ENCODE data around the gene RNF217. TPM values are rescaled to one million over a fixed set of nuclear protein-coding genes. Genes with fewer than 3 reads are reported as not detected.

The RNF217 gene
- total and polyA plus RNA-seq, 4 donors = 8.1 to 23.9 (median 16.5) TPM

DNA sequence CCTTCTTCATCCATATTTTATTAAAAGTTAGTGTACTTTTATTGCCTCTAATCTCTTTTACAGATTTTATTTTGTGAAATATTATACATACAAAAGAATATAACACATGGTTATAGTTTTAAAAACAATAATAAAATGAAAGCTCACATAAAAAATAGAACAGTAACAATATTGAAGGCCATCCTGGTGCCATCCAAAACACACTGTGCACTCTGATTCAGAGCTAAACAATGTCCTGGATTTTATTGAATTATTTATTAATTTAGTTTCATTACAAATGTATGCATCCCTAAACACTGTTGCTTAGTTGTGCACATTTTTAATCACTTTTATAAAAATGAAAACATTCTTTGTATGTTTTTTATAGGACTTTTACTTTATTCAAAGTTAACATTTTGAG lies 32.9 kb downstream of the RNF217 start:
- no peaks in the 10 kb centered on the region for H3K4me1 ChIP-seq (ENCODE audit: control insufficient read depth, insufficient read depth, low read length)
- no peak overlapping the region for H3K4me3 ChIP-seq (ENCODE audit: low read depth, low read length)
- no peaks in the 10 kb centered on the region for H3K27me3 ChIP-seq (ENCODE audit: control insufficient read depth, insufficient read depth, low read length)
- H3K36me3 ChIP-seq (ENCODE audit: control insufficient read depth, insufficient read depth, low read length) = no peaks in the 10 kb centered on the region
- H3K27ac ChIP-seq (ENCODE audit: low read depth, low read length) = no peak overlapping the region
- DNase-seq (ENCODE audit: low read depth in 4 of 6, low spot score in 6 of 6) = no peak
- H3K9me3 ChIP-seq (ENCODE audit: control insufficient read depth, insufficient read depth, low read length) = no peaks in the 10 kb centered on the region

DNA sequence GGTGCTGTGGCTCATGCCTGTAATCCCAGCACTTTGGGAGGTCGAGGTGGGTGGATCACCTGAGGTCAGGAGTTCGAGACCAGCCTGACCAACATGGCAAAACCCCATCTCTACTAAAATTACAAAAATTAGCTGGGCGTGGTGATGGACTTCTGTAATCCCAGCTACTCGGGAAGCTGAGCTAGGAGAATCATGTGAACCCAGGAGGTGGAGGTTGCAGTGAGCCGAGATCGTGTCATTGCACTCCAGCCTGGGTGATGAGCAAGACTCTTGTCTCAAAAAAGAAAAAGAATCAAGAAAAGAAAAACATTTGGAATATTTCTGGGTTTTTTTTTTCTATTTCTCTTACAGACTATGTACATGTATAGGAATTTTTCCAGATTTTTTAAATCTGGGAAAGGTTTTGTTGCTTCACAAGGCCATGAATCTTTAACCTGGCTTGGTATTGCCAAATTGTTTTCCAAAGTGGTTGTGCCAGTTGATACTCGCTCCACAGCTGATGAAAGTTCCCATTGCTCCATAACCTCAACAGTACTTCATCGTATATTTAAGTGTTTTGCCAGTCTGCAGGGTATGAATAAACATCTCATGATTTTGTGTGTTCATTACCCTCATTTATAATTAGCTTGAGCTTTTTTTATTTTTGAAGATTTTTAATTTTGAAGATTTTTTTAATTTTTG lies 33.5 kb downstream of the RNF217 start:
- H3K27ac ChIP-seq (ENCODE audit: low read depth, low read length) = no peak overlapping the region
- no peaks in the 10 kb centered on the region for H3K9me3 ChIP-seq (ENCODE audit: control insufficient read depth, insufficient read depth, low read length)
- no peak overlapping the region for H3K4me3 ChIP-seq (ENCODE audit: low read depth, low read length)
- no peaks in the 10 kb centered on the region for H3K27me3 ChIP-seq (ENCODE audit: control insufficient read depth, insufficient read depth, low read length)
- no peaks in the 10 kb centered on the region for H3K36me3 ChIP-seq (ENCODE audit: control insufficient read depth, insufficient read depth, low read length)
- no peaks in the 10 kb centered on the region for H3K4me1 ChIP-seq (ENCODE audit: control insufficient read depth, insufficient read depth, low read length)
- DNase-seq (ENCODE audit: low read depth in 4 of 6, low spot score in 6 of 6) = no peak
- 100% methylated on average over 2 of the region's 8 CpGs for WGBS (ENCODE audit: insufficient coverage)

DNA sequence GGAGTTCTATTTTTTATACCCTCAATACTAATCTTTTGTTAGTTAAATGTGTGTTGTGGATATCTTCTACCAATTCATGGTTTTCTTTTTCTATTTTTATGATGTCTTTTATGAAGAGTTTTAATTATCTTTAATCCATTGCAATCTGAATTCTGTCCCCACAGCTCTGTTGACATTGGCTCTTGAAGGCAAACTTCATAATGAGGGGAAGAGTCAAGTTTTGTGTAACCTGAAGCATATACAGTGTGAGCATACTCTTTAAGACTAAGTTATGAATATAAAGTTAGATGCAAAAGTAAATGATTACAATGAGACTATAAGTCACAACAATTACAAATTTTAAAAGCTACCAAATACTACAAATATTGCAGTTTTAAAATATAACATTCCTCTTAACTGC lies 34.2 kb downstream of the RNF217 start:
- H3K27me3 ChIP-seq (ENCODE audit: control insufficient read depth, insufficient read depth, low read length) = no peaks in the 10 kb centered on the region
- DNase-seq (ENCODE audit: low read depth in 4 of 6, low spot score in 6 of 6) = no peak
- H3K36me3 ChIP-seq (ENCODE audit: control insufficient read depth, insufficient read depth, low read length) = no peaks in the 10 kb centered on the region
- H3K27ac ChIP-seq (ENCODE audit: low read depth, low read length) = no peak overlapping the region
- no peaks in the 10 kb centered on the region for H3K4me1 ChIP-seq (ENCODE audit: control insufficient read depth, insufficient read depth, low read length)
- no peak overlapping the region for H3K4me3 ChIP-seq (ENCODE audit: low read depth, low read length)
- no peaks in the 10 kb centered on the region for H3K9me3 ChIP-seq (ENCODE audit: control insufficient read depth, insufficient read depth, low read length)

DNA sequence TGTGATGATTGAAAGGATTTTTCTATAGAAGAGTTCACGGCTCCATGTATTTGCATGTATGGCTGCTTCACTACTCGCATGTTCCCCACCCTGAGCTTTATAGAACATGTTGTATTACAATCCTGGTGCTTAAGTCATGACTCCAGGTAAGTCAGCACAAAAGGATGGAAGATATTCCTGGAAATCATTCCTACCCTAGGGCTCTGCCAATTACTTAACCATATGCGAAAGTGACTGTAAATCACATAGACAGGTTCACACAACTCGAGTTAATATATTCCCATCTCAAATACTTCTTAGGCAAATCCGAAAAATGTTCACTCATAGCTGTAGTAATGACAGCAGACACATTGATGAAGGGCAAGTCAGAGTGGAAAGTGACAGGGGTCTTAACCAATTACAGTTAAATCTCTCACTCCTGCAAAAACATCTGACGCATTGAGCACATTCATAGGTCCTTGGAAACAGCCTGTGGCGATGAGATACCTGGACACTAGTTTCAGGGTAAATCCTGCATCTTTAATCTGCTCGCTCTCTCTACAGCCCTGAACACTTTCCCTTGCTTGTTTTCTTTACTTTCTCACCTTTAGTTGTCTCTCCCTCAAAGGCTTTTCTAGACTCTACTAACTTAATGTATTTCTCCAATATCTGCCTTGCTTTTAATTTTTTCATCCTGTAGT lies 35.1 kb downstream of the RNF217 start:
- Histone ChIP-seq H3K27me3 (ENCODE audit: control insufficient read depth, insufficient read depth, low read length) (no peaks in the 10 kb centered on the region), H3K9me3 (ENCODE audit: control insufficient read depth, insufficient read depth, low read length) (no peaks in the 10 kb centered on the region)
- 97% methylated on average over 3 of the region's 8 CpGs for WGBS (ENCODE audit: insufficient coverage)

DNA sequence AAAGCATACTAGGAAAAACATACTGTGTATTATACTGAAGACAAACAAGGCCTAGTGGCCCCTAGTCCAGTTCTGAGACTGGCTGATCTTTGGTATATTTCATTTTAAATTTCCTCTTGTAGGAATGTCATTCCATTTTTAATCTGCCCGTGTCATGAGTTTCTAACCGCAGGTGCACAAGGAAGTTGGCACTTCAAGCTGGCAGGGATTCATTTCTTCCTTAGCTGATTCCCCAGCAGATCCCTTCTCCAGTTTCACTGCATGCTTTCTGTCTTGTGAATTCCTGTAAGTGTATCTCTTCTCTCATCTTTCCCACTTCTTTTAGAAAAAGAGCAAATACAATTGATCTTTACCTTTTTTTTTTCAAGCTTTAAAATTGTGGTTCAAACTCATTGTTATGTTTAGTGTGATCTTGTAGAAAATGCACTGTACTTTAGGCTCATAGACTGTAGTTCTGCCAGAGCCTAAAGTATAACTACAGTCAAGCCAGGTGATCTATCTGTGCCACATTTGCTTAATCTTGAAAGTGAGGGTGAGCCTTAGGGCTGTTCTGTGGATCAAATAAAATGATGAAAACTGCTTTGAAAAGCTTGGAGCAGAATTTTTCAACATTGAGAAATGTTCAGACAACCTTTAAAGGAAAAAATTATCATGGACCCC lies 37.0 kb downstream of the RNF217 start:
- H3K36me3 ChIP-seq (ENCODE audit: control insufficient read depth, insufficient read depth, low read length) = no peaks in the 10 kb centered on the region
- no peaks in the 10 kb centered on the region for H3K9me3 ChIP-seq (ENCODE audit: control insufficient read depth, insufficient read depth, low read length)
- H3K27me3 ChIP-seq (ENCODE audit: control insufficient read depth, insufficient read depth, low read length) = no peaks in the 10 kb centered on the region
- H3K4me3 ChIP-seq (ENCODE audit: low read depth, low read length) = no peak overlapping the region
- no peaks in the 10 kb centered on the region for H3K4me1 ChIP-seq (ENCODE audit: control insufficient read depth, insufficient read depth, low read length)
- DNase-seq (ENCODE audit: low read depth in 4 of 6, low spot score in 6 of 6) = no peak
- H3K27ac ChIP-seq (ENCODE audit: low read depth, low read length) = no peak overlapping the region
- 67% methylated on average over 2 of the region's 2 CpGs for WGBS (ENCODE audit: insufficient coverage)

More for the DNA sequence above, 35.1 kb downstream of the RNF217 start:
- Histone ChIP-seq H3K36me3 (ENCODE audit: control insufficient read depth, insufficient read depth, low read length) (no peaks in the 10 kb centered on the region), H3K4me3 (ENCODE audit: low read depth, low read length) (no peak overlapping the region), H3K27ac (ENCODE audit: low read depth, low read length) (no peak overlapping the region), H3K4me1 (ENCODE audit: control insufficient read depth, insufficient read depth, low read length) (no peaks in the 10 kb centered on the region)
- DNase-seq (ENCODE audit: low read depth in 4 of 6, low spot score in 6 of 6) = no peak

DNA sequence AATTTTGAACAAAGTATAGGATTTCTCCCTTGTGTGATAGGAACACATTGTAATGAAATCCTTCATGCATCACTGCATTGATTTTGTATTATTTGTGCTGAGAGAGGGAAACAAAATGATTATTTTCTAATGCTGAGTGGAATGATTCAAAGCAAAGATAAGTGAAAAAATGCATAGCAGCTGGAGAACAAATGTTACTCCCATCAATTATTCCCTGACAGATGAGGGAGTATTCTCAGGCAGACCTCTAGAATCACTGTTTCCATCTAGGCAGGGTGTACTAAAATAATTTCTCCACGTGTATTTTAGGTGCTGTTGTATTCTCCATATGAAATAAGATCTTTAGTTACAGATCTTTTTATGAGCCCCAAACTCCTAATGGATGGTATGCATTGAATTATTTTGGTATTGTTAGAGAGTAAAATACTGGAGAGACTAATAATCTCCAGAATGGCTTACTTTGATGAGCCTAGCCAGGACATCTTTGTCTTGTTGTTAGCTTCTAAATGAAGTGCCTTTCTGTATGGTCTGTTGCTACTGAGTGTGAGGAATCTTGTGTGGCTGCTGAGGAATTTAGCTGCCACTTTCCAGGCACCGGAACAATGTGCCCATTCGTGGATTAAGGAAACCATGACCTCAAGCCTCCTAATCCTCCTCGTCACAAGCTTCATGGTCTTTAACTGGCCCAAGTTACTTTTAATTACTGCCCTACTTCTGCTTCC lies 39.6 kb downstream of the RNF217 start:
- DNase-seq (ENCODE audit: low read depth in 4 of 6, low spot score in 6 of 6) = peak in 3 of 6 donors; percentile 20 to 51 (median 31)
- H3K27ac ChIP-seq (ENCODE audit: low read depth, low read length) = peak overlapping the region; percentile 6

DNA sequence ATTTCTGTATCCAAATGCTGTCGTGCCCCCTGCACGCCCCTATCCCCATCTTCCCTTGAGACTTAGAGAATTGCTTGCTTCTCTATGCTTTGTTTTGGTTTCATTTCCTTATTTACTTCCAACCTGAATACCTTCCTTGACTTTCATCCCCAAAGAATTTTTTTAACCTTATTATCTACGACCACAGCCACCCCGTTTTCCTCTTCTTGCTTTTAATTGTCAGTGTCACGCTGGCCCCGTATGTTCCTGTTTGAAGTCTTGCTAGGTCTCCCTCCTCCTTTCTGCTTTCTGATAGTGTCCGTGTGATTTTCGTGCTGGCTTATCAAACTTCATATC lies 40.1 kb downstream of the RNF217 start:
- H3K36me3 ChIP-seq (ENCODE audit: control insufficient read depth, insufficient read depth, low read length) = no peaks in the 10 kb centered on the region
- no peak overlapping the region for H3K4me3 ChIP-seq (ENCODE audit: low read depth, low read length)
- H3K27ac ChIP-seq (ENCODE audit: low read depth, low read length) = peak overlapping the region; percentile 6
- DNase-seq (ENCODE audit: low read depth in 4 of 6, low spot score in 6 of 6) = no peak
- 68% methylated on average over 6 of the region's 8 CpGs for WGBS (ENCODE audit: insufficient coverage)
- H3K27me3 ChIP-seq (ENCODE audit: control insufficient read depth, insufficient read depth, low read length) = no peaks in the 10 kb centered on the region
- no peaks in the 10 kb centered on the region for H3K4me1 ChIP-seq (ENCODE audit: control insufficient read depth, insufficient read depth, low read length)
- peaks cover 3% of the 10 kb centered on the region for H3K9me3 ChIP-seq (ENCODE audit: control insufficient read depth, insufficient read depth, low read length)

More for the DNA sequence above, 39.6 kb downstream of the RNF217 start:
- Histone ChIP-seq H3K4me1 (ENCODE audit: control insufficient read depth, insufficient read depth, low read length) (no peaks in the 10 kb centered on the region), H3K9me3 (ENCODE audit: control insufficient read depth, insufficient read depth, low read length) (peaks cover 2% of the 10 kb centered on the region), H3K4me3 (ENCODE audit: low read depth, low read length) (no peak overlapping the region), H3K27me3 (ENCODE audit: control insufficient read depth, insufficient read depth, low read length) (no peaks in the 10 kb centered on the region), H3K36me3 (ENCODE audit: control insufficient read depth, insufficient read depth, low read length) (no peaks in the 10 kb centered on the region)
- 32% methylated on average over 3 of the region's 4 CpGs for WGBS (ENCODE audit: insufficient coverage)

DNA sequence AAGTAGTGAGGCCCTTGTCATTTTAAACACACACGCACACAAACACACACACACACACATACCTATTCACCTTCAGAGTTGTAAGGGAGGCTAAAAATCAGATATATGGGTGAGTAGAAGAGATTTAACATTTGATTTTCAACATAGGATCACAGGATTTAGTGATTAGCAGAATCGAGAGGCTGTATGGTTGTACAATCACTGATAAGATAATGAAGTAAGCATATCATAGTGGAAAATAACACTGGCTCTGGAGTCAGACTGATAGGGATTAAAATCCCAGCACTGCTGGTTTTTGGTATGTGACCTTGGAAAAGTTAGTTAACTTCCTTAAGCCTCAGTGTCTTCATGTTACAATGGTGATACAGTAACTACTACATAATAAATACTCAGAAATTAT lies 40.8 kb downstream of the RNF217 start:
- no peaks in the 10 kb centered on the region for H3K27me3 ChIP-seq (ENCODE audit: control insufficient read depth, insufficient read depth, low read length)
- DNase-seq (ENCODE audit: low read depth in 4 of 6, low spot score in 6 of 6) = no peak
- H3K9me3 ChIP-seq (ENCODE audit: control insufficient read depth, insufficient read depth, low read length) = peaks cover 3% of the 10 kb centered on the region
- no peak overlapping the region for H3K4me3 ChIP-seq (ENCODE audit: low read depth, low read length)
- no peaks in the 10 kb centered on the region for H3K4me1 ChIP-seq (ENCODE audit: control insufficient read depth, insufficient read depth, low read length)
- 100% methylated on average over 1 of the region's 2 CpGs for WGBS (ENCODE audit: insufficient coverage)
- no peaks in the 10 kb centered on the region for H3K36me3 ChIP-seq (ENCODE audit: control insufficient read depth, insufficient read depth, low read length)
- H3K27ac ChIP-seq (ENCODE audit: low read depth, low read length) = no peak overlapping the region

DNA sequence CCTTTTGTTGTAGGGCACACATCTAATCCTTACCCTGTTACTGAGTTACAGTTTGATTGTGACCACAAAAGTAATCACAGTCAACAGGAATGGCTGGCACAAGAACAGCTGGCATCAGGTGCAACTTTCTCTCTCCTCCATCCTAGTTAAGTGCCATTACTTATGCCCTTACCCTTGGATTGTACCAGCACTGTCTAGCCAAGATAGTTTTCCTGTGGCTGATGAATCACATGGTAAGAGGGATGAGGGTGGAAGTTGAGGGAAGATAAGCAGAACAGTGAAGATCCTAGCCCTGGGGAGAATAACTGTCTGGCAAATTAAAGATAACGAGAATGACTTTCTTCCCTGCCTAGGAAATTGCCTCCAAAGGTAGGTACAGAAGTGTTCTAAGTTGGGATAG lies 42.0 kb downstream of the RNF217 start:
- no peak overlapping the region for H3K4me3 ChIP-seq (ENCODE audit: low read depth, low read length)
- no peaks in the 10 kb centered on the region for H3K36me3 ChIP-seq (ENCODE audit: control insufficient read depth, insufficient read depth, low read length)
- H3K27ac ChIP-seq (ENCODE audit: low read depth, low read length) = no peak overlapping the region
- H3K9me3 ChIP-seq (ENCODE audit: control insufficient read depth, insufficient read depth, low read length) = peaks cover 3% of the 10 kb centered on the region
- DNase-seq (ENCODE audit: low read depth in 4 of 6, low spot score in 6 of 6) = peak in 1 of 6 donors; percentile 13
- H3K4me1 ChIP-seq (ENCODE audit: control insufficient read depth, insufficient read depth, low read length) = no peaks in the 10 kb centered on the region
- no CpG with 5 or more reads among the region's 1 CpG for WGBS (ENCODE audit: insufficient coverage)
- H3K27me3 ChIP-seq (ENCODE audit: control insufficient read depth, insufficient read depth, low read length) = no peaks in the 10 kb centered on the region

Measured in spinal cord (tissue), 10 donors.